Dermis blood vessel endothelial cell (primary cell): ENCODE measurements around the gene HNRNPH3. TPM values are rescaled to one million over a fixed set of nuclear protein-coding genes. Genes with fewer than 3 reads are reported as not detected.

Experiments used
- total RNA-seq: library from RNA; depleted of rRNA; stranded (reverse); fragments of >200 nt; gene quantifications from 2 replicates; pipeline ENCODE4 v1.2.3, GENCODE V29; 2014

The HNRNPH3 gene
- total RNA-seq, 1 donor from 2014 or later: 19.2 TPM

Other genes with a start within 250 kb of the HNRNPH3 start
- gene MYPN, start 222.6 kb upstream of the HNRNPH3 start, total RNA-seq: under 0.01 TPM in 1 of 2 replicates, not detected in the other
- gene ATOH7, start 100.0 kb upstream of the HNRNPH3 start, total RNA-seq: not detected in 2 replicates
- 3.1 and 4.4 TPM in 2 replicates for gene PBLD, start 864 bp downstream of the HNRNPH3 start, total RNA-seq
- gene RUFY2, start 75.2 kb downstream of the HNRNPH3 start, total RNA-seq: 18.2 and 23.5 TPM in 2 replicates
- 8.7 and 11.6 TPM in 2 replicates for gene DNA2, start 139.9 kb downstream of the HNRNPH3 start, total RNA-seq
- 8.2 and 13.7 TPM in 2 replicates for gene SLC25A16, start 195.5 kb downstream of the HNRNPH3 start, total RNA-seq
- 1.2 TPM in 2 replicates for gene TET1, start 228.3 kb downstream of the HNRNPH3 start, total RNA-seq